Heart left ventricle (tissue), 13 donors: Measurements from ENCODE around the gene NGLY1.

Experiments used
- POLR2A ChIP-seq, 2 donors: fragments of 450-650 bp; IDR thresholded peaks; one replicate each; pipeline ENCODE4 v1.6.1; 2017; ENCODE audit warnings: antibody characterized with exemption in 2 of 2, mild to moderate bottlenecking in 2 of 2, moderate library complexity in 2 of 2
- TF ChIP-seq, protein P1 (sequence below), 12 donors: fragments of 200-600 bp; sonication (generic) in 4 of 12; IDR thresholded peaks; one replicate each; pipeline versions ENCODE4 v1.5.0 to v1.8.0; 2018 to 2022; ENCODE audit warnings: antibody characterized with exemption in 12 of 12, mild to moderate bottlenecking in 5 of 12
- donor health status: ischemic (EF 13 %, LVEDD 7.1; RV severe dilation, severe dysfunction).
- donor health status: DM: no; HTN: yes; CAD: no.
- donor health status: DM: no; HTN: no; CAD: no.
- donor health status: ischemic (EF 25% LVEDD 6.9; RV normal size, moderate dysfunction).
- donor health status: ischemic (EF 25% LVEDD 5.7; RV mildly dilated, moderate dysfunction).
- donor health status: ischemic (EF 35%, LVEDD 5.7; RV mildly dilated, moderate dysfunction).
- donor health status: nonischemic (EF 11% LVEDD 7.7; RV severe dilation, severe dysfunction).
- donor health status: DM: yes; HTN: yes; CAD: no.
- donor health status: PGD.
- donor health status: ischemic (EF 29% LVEDD 5.4; RV normal size, mild dysfunction).
- donor health status: nonischemic (EF 23%, LVEDD 6.1; RV moderate dilation, normal function).

DNA sequence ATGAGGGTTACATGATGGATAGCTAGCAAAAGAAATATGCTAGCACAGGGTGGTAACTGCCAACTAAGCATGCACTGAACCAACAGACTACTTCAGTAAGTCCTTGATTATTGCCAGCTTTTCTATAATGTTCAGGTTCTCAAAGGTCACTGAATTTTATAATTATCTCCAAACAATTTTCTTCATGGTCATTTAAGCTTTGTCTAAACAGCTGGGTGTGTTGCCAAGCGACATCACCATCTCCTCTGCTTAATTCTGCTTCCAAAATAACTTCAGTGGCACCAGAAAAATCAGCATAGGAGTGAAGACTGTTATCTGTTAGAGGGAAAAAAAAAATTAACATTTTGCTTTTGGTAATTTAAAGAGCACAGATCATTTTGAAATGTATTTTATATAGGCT, 63.9 kb downstream of the NGLY1 start:
- TF ChIP-seq, protein P1, sequence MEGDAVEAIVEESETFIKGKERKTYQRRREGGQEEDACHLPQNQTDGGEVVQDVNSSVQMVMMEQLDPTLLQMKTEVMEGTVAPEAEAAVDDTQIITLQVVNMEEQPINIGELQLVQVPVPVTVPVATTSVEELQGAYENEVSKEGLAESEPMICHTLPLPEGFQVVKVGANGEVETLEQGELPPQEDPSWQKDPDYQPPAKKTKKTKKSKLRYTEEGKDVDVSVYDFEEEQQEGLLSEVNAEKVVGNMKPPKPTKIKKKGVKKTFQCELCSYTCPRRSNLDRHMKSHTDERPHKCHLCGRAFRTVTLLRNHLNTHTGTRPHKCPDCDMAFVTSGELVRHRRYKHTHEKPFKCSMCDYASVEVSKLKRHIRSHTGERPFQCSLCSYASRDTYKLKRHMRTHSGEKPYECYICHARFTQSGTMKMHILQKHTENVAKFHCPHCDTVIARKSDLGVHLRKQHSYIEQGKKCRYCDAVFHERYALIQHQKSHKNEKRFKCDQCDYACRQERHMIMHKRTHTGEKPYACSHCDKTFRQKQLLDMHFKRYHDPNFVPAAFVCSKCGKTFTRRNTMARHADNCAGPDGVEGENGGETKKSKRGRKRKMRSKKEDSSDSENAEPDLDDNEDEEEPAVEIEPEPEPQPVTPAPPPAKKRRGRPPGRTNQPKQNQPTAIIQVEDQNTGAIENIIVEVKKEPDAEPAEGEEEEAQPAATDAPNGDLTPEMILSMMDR (IDR thresholded peaks at IDR 0.05) = no peak
- no peak for TF ChIP-seq POLR2A (IDR thresholded peaks at IDR 0.05)
